ENCODE measurements around the gene MTO1.
"Not testable (repeated sequence)": the region's sequence is repeated elsewhere in the genome, so short reads cannot be mapped to it uniquely, and the experiment has no call there.

Gene MTO1

DNA sequence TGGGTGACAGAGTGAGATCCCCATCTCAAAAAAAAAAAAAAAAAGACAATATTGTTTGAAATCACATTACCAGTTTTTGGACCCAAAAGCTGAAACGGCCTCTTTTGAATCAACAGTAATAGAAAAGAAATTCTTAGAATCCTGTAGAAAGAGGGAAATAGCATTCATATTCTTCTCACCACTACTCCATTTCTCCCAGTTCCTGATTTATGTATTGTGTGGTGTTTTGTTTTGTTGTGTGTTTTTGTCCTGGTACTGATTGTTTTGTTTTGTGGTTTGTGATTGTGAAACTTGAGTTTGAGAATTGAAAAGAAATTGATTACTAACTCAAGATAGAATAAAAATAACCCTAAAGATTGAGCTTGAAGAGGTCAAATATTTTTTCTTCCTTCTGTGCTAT lies 85.5 kb downstream of the MTO1 start:
- no peak for DNase-seq (ENCODE audit: low read depth, low spot score)
- in situ Hi-C loops (cut with HindIII; ENCODE audit: low sequenced_read_pairs): no loop called here
- TF ChIP-seq CTCF (IDR thresholded peaks at IDR 0.05; ENCODE audit: low read depth, low read length): no peak

GRCh38 chr6:73548458-73549446 lies 87.2 kb downstream of the MTO1 start:
- DNase-seq (ENCODE audit: low read depth, low spot score): no peak
- TF ChIP-seq CTCF (IDR thresholded peaks at IDR 0.05; ENCODE audit: low read depth, low read length): no peak
- H3K4me3 ChIP-seq (ENCODE audit: low read depth, low read length): no peak overlapping the region
- in situ Hi-C loops (cut with HindIII; ENCODE audit: low sequenced_read_pairs): no loop called here

More for the DNA sequence above, 85.5 kb downstream of the MTO1 start:
- no peak overlapping the region for H3K4me3 ChIP-seq (ENCODE audit: low read depth, low read length)

GRCh38 chr6:73551115-73551514 lies 89.6 kb downstream of the MTO1 start:
- in situ Hi-C loops (cut with HindIII; ENCODE audit: low sequenced_read_pairs); H3K4me3 ChIP-seq (ENCODE audit: low read depth, low read length): not testable (repeated sequence)

GRCh38 chr6:73555380-73555949 lies 93.9 kb downstream of the MTO1 start:
- H3K4me3 ChIP-seq (ENCODE audit: low read depth, low read length); DNase-seq (ENCODE audit: low read depth, low spot score); in situ Hi-C loops (cut with HindIII; ENCODE audit: low sequenced_read_pairs): not testable (repeated sequence)

More at GRCh38 chr6:73551115-73551514, 89.6 kb downstream of the MTO1 start:
- DNase-seq (ENCODE audit: low read depth, low spot score): not testable (repeated sequence)

DNA sequence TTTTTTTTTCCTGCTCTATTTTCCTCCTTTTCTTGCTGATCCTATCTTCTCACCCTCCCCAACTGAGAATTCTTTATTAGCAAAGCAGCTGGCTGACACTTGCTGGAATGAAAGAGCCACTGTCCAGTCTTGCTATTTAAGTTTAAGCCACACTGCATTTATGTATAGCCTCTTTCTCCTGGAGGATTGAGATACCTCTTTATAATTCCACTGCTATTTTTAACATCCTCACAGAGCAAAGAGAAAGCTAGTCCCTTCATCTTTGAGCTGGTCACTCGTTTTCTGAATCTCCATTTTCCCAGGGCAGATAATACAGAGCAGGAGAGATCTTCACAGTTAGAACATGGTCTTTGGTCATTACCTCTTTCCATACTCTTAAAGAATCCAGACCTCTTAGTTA lies 95.3 kb downstream of the MTO1 start:
- no peak for DNase-seq (ENCODE audit: low read depth, low spot score)
- TF ChIP-seq CTCF (IDR thresholded peaks at IDR 0.05; ENCODE audit: low read depth, low read length): no peak
- H3K4me3 ChIP-seq (ENCODE audit: low read depth, low read length): no peak overlapping the region
- in situ Hi-C loops (cut with HindIII; ENCODE audit: low sequenced_read_pairs): no loop called here
